ENCODE measurements around the gene PYGO2. TPM values are rescaled to one million over a fixed set of nuclear protein-coding genes. Genes with fewer than 3 reads are reported as not detected.

Gene PYGO2
- total RNA-seq, 2 experiments from 2014 or later: 30.3 to 32.8 TPM

- Histone ChIP-seq H3K27me3 (ENCODE audit: control insufficient read depth in 1 of 2, insufficient read depth in 2 of 2, low read length in 2 of 2) (no peaks in the 10 kb centered on the region), H3K36me3 (ENCODE audit: insufficient read depth, low read length) (no peaks in the 10 kb centered on the region), H3K4me3 (ENCODE audit: low read length) (peak overlapping the region; percentile 86), H3K9me3 (ENCODE audit: control insufficient read depth in 1 of 2, insufficient read depth in 1 of 2, low read length in 2 of 2) (no peaks in the 10 kb centered on the region), H3K27ac (ENCODE audit: low read depth in 1 of 2, low read length in 2 of 2) (peak overlapping the region; percentile 98 to 100), H3K4me1 (ENCODE audit: insufficient read depth, low read length) (peaks cover 72% of the 10 kb centered on the region)
- peaks cover 20% of the 10 kb centered on the region for H3K36me3 Mint-ChIP-seq (ENCODE audit: low read depth)
- DNase-seq (no peak), ATAC-seq (ENCODE audit: poor library complexity) (no peak)
- CTCF ChIA-PET: interaction anchor here (0.8 to 3.9 kb wide), 6 partner anchors 11 to 124 kb away, joined by 3 to 38 read pairs (median 17); partner anchors contain the start of genes PBXIP1 and PYGO2
- peak overlapping the region; percentile 98 for H3K27ac Mint-ChIP-seq
- H3K4me3 Mint-ChIP-seq: peak overlapping the region; percentile 90
- no peaks in the 10 kb centered on the region for H3K9me3 Mint-ChIP-seq
- POLR2A ChIA-PET: interaction anchor here (0.8 to 3.0 kb wide), 9 partner anchors 11 to 79 kb away, joined by 3 to 24 read pairs (median 4); partner anchors contain the start of genes PYGO2 and ZBTB7B
- peaks cover 73% of the 10 kb centered on the region for H3K4me1 Mint-ChIP-seq (ENCODE audit: low read depth)
- no peak for TF ChIP-seq CTCF (IDR thresholded peaks at IDR 0.05)
- intact Hi-C loops (cut with DNase I, micrococcal nuclease): loop anchor here (1.0 to 2.0 kb wide), 9 partner anchors 17 to 379 kb away; partner anchors contain the start of genes CKS1B (in 2 of the 2), PYGO2 (in 1 of the 2), UBE2Q1 (in 1 of the 2) and ZBTB7B (in 1 of the 2)
- no peaks in the 10 kb centered on the region for H3K27me3 Mint-ChIP-seq
Measured at GRCh38 chr1:154937988-154938386, 23.6 kb downstream of the PYGO2 start.

- peak; percentile 77 for ATAC-seq (ENCODE audit: poor library complexity)
- intact Hi-C loops (cut with DNase I, micrococcal nuclease): loop anchor here (1.0 to 2.0 kb wide), 9 partner anchors 18 to 379 kb away; partner anchors contain the start of genes CKS1B (in 2 of the 2), PYGO2 (in 1 of the 2), UBE2Q1 (in 1 of the 2) and ZBTB7B (in 1 of the 2)
- no peaks in the 10 kb centered on the region for H3K27me3 Mint-ChIP-seq
- peak; percentile 28 for TF ChIP-seq CTCF (IDR thresholded peaks at IDR 0.05)
- no peaks in the 10 kb centered on the region for H3K9me3 Mint-ChIP-seq
- Histone ChIP-seq H3K9me3 (ENCODE audit: control insufficient read depth in 1 of 2, insufficient read depth in 1 of 2, low read length in 2 of 2) (no peaks in the 10 kb centered on the region), H3K4me3 (ENCODE audit: low read length) (peak overlapping the region; percentile 86), H3K27ac (ENCODE audit: low read depth in 1 of 2, low read length in 2 of 2) (peak overlapping the region; percentile 98 to 100), H3K27me3 (ENCODE audit: control insufficient read depth in 1 of 2, insufficient read depth in 2 of 2, low read length in 2 of 2) (no peaks in the 10 kb centered on the region), H3K4me1 (ENCODE audit: insufficient read depth, low read length) (peaks cover 65% of the 10 kb centered on the region), H3K36me3 (ENCODE audit: insufficient read depth, low read length) (peaks cover under 1% of the 10 kb centered on the region)
- peaks cover 66% of the 10 kb centered on the region for H3K4me1 Mint-ChIP-seq (ENCODE audit: low read depth)
- H3K36me3 Mint-ChIP-seq (ENCODE audit: low read depth): peaks cover 15% of the 10 kb centered on the region
- ChIA-PET POLR2A (interaction anchor here (0.5 to 3.0 kb wide), 31 partner anchors 8 to 1568 kb away, joined by 3 to 24 read pairs (median 4); partner anchors contain the start of genes ADAM15, ADAR, CKS1B and FLAD1), CTCF (interaction anchor here (0.8 to 3.9 kb wide), 15 partner anchors 11 to 177 kb away, joined by 3 to 38 read pairs (median 4); partner anchors contain the start of genes FLAD1, PBXIP1 and PYGO2)
- DNase-seq: peak in 13 of 14 experiments; percentile 77 to 98 (median 87)
- peak overlapping the region; percentile 98 for H3K27ac Mint-ChIP-seq
- peak overlapping the region; percentile 90 for H3K4me3 Mint-ChIP-seq
Measured at GRCh38 chr1:154937085-154937987, 24.2 kb downstream of the PYGO2 start.

- Mint-ChIP-seq H3K4me3 (peak within 1 kb of the TSS; percentile 90), H3K27ac (peak within 1 kb of the TSS; percentile 98), H3K36me3 (ENCODE audit: low read depth) (peaks cover 16% of the 10 kb centered on the region), H3K4me1 (ENCODE audit: low read depth) (peaks cover 59% of the 10 kb centered on the region), H3K9me3 (no peaks in the 10 kb centered on the region), H3K27me3 (no peaks in the 10 kb centered on the region)
- no peaks in the 10 kb centered on the region for H3K27me3 ChIP-seq (ENCODE audit: control insufficient read depth in 1 of 2, insufficient read depth in 2 of 2, low read length in 2 of 2)
- ChIA-PET CTCF (interaction anchor here (0.8 to 3.9 kb wide), 15 partner anchors 15 to 377 kb away, joined by 3 to 38 read pairs (median 4); partner anchors contain the start of genes CKS1B, FLAD1, PBXIP1 and PYGO2), POLR2A (interaction anchor here (0.5 to 3.0 kb wide), 34 partner anchors 9 to 1568 kb away, joined by 3 to 24 read pairs (median 4); partner anchors contain the start of genes ADAM15, ADAR, CKS1B and FLAD1)
- peak; percentile 51 for TF ChIP-seq CTCF (IDR thresholded peaks at IDR 0.05)
- peak within 1 kb of the TSS; percentile 98 to 100 for H3K27ac ChIP-seq (ENCODE audit: low read depth in 1 of 2, low read length in 2 of 2)
- peak within 1 kb of the TSS; percentile 86 for H3K4me3 ChIP-seq (ENCODE audit: low read length)
- H3K36me3 ChIP-seq (ENCODE audit: insufficient read depth, low read length): peaks cover 6% of the 10 kb centered on the region
- DNase-seq (peak; percentile 90 to 98 (median 94)), ATAC-seq (ENCODE audit: poor library complexity) (peak; percentile 79)
- no peaks in the 10 kb centered on the region for H3K9me3 ChIP-seq (ENCODE audit: control insufficient read depth in 1 of 2, insufficient read depth in 1 of 2, low read length in 2 of 2)
- intact Hi-C loops (cut with DNase I, micrococcal nuclease): loop anchor here (1.0 to 2.0 kb wide), 9 partner anchors 19 to 378 kb away; partner anchors contain the start of genes CKS1B (in 2 of the 2), PYGO2 (in 1 of the 2), UBE2Q1 (in 1 of the 2) and ZBTB7B (in 1 of the 2)
- peaks cover 58% of the 10 kb centered on the region for H3K4me1 ChIP-seq (ENCODE audit: insufficient read depth, low read length)
Measured at GRCh38 chr1:154936555-154937084, 25.0 kb downstream of the PYGO2 start, which contains the start of gene PMVK. TSS of gene PMVK (minus strand) at chr1:154936719. CDS start at chr1:154936685, 34 bp downstream.
